Activated CD4-positive, alpha-beta T cell treated with anti-CD3 and anti-CD28 coated beads, Interleukin-2, Interleukin-6, amounts not matched to agents 100 ng/mL and 50 ng/mL, durations not matched to agents 16 hours and 8 hours (primary cell): Measurements from ENCODE around the gene CAPZA2.
A peak's percentile ranks its signal among the peaks of the same experiment; 100 is the strongest.
"Not testable (repeated sequence)": the region's sequence is repeated elsewhere in the genome, so short reads cannot be mapped to it uniquely, and the experiment has no call there.

ENCODE experiments used
- DNase-seq: peaks from one replicate; pipeline ENCODE4 v3.0.0-alpha.2; 2020

The CAPZA2 gene

DNA sequence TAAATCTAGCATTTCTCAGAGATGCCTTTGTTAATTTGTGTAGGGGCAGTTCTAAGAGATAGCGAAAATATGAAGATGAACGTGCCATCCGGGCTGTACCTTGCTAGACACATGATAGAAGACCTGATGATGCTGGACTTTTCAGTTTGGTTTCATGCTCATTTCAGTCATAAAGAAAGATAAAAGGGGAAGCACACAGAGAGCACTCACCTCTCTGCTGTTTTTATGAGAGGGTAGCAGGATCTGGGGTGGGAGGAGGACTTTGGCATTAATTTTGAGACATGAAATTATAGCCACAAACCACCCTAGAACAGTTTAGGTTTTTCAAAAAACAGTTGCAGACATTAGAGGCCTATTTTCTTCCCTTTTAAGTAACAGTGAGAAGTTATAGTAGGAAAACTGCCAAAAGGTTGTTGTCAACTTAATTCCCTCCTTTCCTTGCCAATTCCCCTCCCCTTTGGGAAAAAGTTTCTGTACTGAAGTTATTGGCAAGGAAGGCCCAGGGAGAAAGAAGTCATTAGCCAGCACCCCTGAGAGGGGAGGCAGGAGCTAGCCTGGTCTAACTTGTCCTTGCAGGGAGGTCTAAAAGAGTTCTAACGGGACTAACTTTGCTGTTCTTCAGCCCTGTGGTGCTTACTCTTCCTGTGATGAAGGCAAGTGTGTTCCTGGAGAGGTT is 93.6 kb downstream of the CAPZA2 start:
- DNase-seq: peak; percentile 67

DNA sequence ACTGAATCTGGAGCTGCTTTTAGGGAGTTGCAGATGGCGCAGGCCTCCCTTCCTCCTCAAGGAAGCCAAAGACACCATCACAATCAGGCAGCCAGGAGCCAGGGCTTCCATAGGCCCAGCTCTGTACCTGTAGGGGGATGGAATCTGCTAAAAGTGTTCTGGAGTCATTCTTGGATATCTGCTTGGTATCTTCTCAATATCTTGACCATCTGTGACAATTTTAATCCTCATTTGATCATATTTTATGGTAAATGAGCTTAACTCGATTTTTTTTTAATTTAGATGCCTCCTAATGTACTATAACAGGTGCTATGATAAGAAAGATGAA is 94.1 kb downstream of the CAPZA2 start:
- no peak for DNase-seq

DNA sequence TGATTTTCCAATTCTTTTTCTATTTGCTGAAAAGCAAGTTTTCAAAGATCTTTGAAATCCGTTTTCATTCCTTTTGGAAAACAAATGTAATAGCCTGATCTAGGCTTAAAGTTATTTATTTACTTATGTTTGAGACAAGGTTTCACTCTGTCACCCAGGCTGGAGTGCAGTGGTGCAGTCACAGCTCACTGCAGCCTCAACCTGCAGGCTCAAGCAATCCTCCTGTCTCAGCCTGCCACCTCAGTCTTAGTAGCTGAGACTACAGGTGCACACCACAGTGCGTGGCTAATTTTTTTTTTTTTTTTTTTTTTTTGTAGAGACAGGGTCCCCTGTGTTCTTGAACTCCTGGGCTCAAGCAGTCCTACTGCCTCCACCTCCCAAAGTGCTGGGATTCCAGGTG is 95.5 kb downstream of the CAPZA2 start:
- DNase-seq: no peak

DNA sequence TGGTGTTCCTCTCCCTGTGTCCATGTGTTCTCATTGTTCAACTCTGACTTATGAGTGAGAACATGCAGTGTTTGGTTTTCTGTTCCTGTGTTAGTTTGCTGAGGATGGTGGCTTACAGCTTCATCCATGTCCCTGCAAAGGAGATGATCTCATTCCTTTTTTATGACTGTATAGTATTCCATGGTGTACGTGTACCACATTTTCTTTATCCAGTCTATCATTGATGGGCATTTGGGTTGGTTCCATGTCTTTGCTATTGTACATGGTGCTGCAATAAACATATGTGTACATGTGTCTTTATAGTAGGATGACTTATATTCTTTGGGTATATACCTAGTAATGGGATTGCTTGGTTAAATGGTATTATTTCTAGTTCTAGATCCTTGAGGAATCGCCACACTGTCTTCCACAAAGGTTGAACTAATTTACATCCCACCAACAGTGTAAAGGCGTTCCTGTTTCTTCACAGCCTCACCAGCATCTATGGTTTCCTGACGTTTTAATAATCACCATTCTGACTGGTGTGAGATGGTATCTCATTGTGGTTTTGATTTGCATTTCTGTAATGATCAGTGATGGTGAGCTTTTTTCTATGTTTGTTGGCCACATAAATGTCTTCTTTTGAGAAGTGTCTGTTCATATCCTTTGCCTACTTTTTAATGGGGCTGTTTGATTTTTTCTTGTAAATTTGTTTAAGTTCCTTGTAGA is 99.7 kb downstream of the CAPZA2 start:
- peak; percentile 23 for DNase-seq

DNA sequence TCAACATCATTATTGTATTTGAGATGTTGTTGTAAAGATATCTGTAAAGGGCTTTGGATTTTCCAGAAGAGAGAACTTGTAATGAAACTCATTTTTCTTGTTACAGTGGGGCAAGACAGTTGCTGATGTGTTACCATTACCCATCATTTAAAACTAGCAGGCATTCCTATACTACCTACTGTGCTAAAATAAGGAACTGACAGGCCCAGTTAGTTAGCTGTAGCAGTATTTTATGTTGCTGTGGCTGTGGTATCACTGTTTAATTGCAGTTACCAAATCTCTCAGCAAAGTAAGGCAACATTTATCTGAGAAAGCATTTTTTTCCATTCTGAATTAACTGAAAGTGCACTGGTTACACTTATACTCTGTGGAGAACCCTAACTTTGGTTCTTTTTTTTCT is 100.8 kb downstream of the CAPZA2 start:
- no peak for DNase-seq

DNA sequence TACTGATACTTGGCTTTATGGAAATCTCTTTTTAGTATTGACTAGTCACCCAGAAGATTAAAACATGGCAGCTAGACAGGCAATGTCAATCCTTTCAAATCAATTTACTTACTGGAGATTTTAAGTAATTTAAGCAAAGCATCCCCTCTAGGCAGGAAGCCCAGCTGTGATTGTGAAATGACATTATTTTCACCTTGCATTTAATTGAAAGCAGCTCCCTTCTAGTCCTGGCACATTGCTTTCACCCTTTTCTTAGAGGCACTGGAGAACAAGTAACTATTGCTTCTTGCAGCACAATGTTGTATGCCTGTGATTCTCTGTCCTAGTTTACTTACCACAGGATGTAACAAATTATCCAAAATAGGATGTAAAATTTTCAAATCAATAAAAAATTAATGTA is 104.2 kb downstream of the CAPZA2 start:
- DNase-seq: no peak

DNA sequence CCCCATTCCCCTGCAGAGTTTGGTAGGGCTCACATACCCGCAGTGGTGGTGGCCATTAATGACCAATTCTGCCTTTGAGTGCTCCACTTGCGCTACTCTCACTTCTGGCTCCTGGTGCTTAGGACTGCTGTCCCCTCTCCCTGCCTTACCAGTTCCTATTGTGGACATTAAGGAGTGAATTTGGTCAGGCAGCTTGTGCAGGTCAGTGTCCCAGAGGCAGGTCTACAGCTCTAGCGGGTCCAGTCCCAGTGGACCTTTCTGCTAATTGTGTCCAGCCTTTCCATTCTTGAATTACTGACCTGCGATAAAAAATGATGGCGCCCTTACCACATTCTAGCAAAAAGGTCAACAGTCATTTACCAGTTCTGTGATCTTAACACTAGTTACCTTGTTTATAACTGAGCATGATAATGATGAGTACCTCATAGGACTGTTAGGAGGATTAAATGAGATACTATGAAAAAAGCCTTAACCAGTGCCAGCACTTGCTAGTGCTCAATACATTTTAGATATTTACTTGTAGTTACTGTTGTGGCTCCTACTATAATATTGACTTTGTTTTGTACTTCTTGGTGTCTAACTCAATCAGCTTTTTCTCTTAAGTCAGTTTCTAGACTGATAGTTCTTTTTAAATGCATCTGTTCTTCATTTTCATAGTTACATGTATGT is 105.0 kb downstream of the CAPZA2 start:
- DNase-seq: no peak

DNA sequence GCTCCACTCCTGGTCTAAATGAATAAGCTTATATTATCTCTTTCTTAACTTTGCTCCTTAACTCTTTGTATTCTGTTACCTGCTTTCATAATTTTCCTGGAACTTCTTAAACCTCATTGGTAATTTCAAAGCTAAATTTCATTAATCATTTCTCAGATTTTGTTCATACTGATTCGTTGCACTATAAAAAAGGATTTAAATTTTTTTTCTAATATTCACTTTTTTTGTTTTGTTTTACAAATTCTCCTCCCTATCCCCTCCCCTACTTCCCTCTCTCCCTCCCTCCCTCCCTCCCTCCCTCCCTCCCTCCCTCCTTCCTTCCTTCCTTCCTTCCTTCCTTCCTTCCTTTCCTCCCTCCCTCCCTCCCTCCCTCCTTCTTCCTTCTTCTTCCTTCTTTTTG is 105.6 kb downstream of the CAPZA2 start:
- no peak for DNase-seq

DNA sequence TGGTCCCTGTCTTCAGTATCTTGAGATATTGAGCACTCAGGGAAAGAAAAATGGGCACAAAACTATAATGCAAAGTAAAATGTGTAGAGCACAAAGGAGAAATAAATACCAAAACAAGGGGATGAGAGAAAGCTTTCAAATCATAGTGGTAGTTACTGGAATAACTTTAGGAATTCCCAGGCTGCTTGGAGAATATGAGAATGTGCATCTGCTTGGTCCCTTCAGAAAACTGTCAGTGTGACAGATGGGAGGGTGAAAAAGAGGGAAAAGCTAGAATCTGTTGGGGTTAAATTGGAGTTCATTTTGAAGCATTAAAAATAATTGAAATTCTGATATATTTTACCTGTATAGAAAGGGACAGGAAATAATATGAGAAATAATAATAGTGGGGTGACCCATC is 106.2 kb downstream of the CAPZA2 start:
- no peak for DNase-seq

DNA sequence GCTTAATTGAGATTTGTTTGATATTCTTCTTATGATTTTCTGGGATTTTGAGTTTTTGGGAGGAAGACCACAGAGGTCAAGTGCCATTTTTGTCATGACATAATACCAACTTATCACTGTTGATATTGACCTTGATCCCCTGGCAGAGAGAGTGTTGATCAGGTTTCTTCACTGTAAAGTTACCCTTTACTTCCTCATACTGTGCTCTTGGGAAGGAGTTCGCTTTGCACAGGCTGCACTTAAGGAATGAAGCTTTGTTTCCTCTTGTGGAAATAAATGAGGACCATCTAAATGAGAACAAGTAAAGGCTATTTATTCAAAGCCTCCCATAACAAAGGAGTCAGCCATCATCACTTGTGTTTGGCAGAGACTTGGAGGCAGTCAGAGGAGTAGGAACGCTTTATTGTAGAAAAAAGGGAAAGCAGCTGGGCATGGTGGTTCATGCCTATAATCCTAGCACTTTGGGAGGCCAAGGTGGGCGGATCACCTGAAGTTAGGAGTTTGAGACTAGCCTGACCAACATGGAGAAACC is 107.0 kb downstream of the CAPZA2 start:
- no peak for DNase-seq

DNA sequence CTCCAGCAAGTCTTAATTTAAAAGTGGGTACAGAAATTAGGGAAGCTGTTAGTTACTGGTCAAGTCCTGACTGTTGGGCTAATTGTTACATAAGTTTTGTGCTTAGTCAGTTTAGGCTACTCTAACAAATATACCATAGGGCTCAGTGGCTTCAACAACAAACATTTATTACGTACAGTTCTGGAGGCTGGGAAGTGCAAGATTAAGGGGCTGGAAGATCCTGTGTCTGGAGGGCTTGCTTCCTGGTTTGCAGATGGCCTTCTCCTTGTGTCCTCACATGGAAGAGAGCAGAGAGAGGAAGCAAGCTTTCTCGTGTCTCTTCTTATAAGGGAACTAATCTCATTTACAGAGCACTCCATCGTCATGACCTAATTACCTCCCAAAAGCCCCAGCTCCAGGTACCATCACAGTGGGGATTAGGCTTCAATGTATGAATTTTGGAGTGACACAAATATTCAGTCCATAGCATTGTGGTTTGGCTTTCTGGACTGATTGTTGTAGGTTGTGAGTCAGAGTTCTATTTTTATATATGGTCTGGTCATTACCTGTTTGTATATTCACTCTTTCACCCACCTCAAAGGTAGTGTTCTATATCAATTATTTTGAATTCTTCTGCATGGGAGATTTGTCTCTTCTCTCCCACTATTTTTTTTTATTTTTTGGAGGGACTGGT is 108.0 kb downstream of the CAPZA2 start:
- DNase-seq: no peak

DNA sequence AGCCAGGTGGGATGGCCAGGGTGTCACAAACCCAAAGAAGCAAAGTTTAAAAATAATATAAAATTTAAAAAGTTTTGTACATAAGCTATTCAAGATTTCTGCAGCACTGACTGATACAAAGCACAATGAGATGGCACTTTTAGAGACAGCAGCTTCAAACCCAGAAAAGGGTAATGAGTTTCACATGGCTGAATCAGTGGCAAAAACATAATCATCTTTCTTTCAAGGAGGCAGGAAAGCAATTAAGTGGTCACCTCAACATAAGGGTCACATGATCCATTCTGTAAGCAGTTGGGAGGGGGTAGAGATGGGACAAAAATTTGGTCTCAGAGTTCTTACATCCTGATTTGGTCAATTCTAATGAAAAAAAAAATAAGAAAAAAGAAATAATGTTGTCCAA is 108.8 kb downstream of the CAPZA2 start:
- DNase-seq: not testable (repeated sequence)
